Epithelial cell of proximal tubule (primary cell): Measurements from ENCODE around the gene DISC1. TPM values are rescaled to one million over a fixed set of nuclear protein-coding genes. Genes with fewer than 3 reads are reported as not detected.

Experiments
- DNase-seq: peaks from one replicate; pipeline ENCODE4 v3.0.0-alpha.2; 2011; ENCODE audit warnings: low read depth
- H3K4me3 ChIP-seq: 2 replicates; pipeline ENCODE4 v1.5.1; 2011; ENCODE audit warnings: low read depth, mild to moderate bottlenecking, low read length
- total RNA-seq: library from RNA; depleted of rRNA; stranded (reverse); fragments of >200 nt; gene quantifications from 2 replicates; pipeline ENCODE4 v1.2.3, GENCODE V29; 2015
- TF ChIP-seq, protein P1 (sequence below): conservative IDR thresholded peaks from 2 replicates; pipeline ENCODE4 v1.5.1; 2012; ENCODE audit warnings: low read depth, mild to moderate bottlenecking, low read length

DISC1 gene
- total RNA-seq, 1 donor from 2014 or later: 3.1 TPM

DNA sequence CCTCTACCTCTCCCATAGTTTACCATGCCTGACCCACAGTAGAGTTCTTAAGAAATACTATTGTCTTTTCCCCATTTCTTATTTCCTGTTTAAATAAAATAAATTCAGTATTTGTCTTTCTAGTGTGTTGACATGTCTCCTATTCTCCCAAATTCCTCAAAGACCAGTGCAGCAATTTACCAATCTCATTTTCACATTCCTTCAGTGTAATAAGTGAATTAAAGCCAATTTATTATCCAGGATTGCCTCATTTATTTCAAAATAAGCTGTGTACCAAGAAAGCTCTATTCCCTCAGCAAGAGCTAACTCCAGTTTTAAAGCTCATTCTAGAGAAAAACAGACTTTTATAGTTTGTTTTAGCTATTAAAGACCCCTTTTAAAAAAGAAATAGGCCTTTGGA is 49.9 kb downstream of the DISC1 start:
- DNase-seq: no peak
- TF ChIP-seq, protein P1, sequence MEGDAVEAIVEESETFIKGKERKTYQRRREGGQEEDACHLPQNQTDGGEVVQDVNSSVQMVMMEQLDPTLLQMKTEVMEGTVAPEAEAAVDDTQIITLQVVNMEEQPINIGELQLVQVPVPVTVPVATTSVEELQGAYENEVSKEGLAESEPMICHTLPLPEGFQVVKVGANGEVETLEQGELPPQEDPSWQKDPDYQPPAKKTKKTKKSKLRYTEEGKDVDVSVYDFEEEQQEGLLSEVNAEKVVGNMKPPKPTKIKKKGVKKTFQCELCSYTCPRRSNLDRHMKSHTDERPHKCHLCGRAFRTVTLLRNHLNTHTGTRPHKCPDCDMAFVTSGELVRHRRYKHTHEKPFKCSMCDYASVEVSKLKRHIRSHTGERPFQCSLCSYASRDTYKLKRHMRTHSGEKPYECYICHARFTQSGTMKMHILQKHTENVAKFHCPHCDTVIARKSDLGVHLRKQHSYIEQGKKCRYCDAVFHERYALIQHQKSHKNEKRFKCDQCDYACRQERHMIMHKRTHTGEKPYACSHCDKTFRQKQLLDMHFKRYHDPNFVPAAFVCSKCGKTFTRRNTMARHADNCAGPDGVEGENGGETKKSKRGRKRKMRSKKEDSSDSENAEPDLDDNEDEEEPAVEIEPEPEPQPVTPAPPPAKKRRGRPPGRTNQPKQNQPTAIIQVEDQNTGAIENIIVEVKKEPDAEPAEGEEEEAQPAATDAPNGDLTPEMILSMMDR: no peak

DNA sequence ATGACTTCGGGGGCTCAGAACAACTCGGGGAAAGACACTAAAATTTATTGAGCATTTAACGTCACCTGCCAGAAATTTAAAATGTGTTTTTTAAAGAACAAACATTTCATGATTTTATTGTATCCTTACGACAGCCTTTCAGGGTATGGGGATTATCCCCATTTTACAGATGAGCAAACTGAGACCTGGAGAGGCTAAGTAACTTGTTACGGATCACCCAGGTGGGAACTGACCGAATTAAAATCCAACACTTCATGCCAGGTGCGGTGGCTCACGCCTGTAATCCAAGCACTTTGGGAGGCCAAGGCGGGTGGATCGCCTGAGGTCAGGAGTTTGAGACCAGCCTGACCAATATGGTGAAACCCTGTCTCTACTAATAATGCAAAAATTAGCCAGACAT is 50.9 kb downstream of the DISC1 start:
- TF ChIP-seq, protein P1: no peak
- no peak overlapping the region for H3K4me3 ChIP-seq
- no peak for DNase-seq

More for the DNA sequence above, 49.9 kb downstream of the DISC1 start:
- H3K4me3 ChIP-seq: no peak overlapping the region

DNA sequence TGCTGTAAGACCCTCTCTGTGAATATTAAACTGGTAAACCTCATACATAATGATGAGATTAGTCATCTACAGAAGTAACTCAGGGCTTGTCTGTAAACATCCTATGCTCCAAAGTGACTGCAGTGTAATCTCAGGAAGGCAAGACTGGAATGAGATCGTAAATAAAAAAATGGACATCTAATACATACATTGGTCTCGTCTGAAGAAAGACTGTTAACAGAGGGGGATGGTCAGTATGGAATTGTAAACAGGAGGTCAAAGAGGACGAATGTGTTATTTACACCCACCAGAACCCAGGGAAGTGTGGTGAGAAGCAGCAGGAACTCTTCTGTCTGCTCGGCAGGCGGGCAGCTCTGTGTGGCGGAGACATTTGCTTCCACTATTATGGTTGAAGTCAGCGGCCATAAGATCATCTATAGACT is 51.4 kb downstream of the DISC1 start:
- H3K4me3 ChIP-seq: no peak overlapping the region
- DNase-seq: no peak
- TF ChIP-seq, protein P1: no peak

DNA sequence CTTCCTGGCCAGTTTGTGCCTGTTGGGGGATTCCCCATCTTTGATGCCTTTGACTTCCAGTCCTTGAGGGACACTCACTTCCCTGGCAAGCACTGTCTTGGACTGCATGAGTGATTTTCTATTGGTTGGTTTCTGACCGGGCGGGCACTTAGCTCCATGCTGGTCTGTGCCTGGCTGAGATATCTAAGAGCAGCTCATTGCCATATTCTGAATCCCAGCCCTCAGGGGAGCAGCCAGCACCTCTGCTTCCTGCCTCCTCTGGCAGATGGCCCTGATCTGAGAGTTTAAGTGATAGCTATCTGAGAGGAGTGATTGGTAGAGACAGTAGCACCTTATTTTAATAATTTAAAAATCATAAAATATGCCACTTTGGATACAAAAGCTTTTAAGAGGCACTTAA is 52.5 kb downstream of the DISC1 start:
- H3K4me3 ChIP-seq: no peak overlapping the region
- TF ChIP-seq, protein P1: no peak
- DNase-seq: no peak

DNA sequence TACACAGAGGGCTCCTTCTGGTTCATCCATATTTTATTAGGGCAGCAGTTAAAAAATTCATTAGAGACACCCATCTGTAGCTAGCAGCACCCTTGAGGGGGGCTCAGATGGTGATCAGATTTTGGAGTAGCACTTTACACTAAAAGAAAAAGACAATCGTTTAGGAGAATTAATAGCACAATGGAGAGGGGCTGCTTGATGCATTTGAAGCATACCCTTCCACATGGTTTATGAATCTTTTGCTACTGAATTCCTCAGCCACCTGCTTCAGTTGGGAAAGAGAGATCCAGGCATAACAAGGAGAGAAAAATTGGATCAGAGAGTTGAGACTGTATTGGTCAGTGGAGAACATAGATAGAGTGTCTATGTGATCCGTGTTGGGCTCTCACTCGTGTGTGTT is 54.4 kb downstream of the DISC1 start:
- no peak for DNase-seq
- no peak overlapping the region for H3K4me3 ChIP-seq
- TF ChIP-seq, protein P1: no peak

DNA sequence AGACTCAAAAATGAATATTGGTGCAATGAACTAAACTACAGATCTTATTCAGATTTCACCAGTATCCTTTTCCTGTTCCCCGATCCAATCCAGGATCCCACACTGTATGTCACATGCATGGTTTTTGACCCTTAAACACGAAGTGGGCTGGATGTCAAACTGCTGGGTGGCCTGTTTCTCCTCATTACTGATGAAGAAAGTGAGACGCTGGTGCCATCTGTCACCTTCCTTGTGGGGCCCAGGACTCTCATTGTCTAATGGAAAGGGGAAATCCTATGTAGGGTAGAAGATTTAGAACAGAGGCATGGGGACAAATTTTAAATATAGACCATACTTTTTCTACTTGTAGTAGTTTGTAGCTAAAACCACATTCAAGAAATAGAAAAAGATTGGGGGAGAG is 56.2 kb downstream of the DISC1 start:
- DNase-seq: no peak
- no peak overlapping the region for H3K4me3 ChIP-seq
- TF ChIP-seq, protein P1: no peak

DNA sequence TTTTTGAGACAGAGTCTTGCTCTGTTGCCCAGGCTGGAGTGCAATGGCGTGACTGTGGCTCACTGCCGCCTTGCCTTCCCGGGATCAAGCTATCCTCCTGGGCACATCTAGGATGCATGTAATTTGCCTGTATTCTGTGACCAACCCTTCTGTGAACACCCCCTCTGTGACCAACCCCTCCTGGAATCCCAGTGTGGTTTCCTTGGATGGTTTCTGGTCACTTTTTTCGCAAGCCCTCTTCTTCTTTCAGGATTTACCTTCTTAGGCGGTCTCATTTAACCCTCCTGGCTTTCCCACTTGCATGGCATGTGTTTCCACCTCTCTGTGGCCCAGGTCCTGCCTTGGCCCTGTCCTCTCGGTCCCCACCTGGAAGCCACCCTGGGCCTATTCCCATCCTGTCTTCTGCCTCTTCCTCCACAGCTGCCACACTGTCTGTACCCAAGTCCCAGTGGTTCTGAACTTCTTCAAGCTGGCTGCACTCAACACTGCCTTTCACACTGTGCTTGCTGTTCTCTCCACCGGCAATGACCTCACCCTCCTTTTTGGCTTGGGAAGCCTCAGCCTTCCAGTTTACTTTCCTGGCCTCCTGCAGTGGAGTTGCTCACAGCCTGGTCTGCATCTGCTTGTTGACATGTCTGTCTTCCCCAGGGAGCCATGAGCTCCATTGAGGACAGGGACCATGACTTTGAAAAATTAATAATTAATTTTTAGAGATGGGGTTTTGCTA is 57.0 kb downstream of the DISC1 start:
- DNase-seq: no peak
- no peak overlapping the region for H3K4me3 ChIP-seq
- TF ChIP-seq, protein P1: no peak
